Trophoblast cell (in vitro differentiated cells and primary cell): ENCODE data around the gene APOA5.

Experiments
- DNase-seq, 2 donors: peaks; one replicate each; pipeline ENCODE4 v3.0.0-alpha.2; 2016
- H2AFZ ChIP-seq: 2 replicates; pipeline ENCODE4 v1.6.1; 2013; ENCODE audit warnings: low read length, moderate library complexity, mild to moderate bottlenecking; ENCODE audit not compliant: insufficient read depth, poor library complexity
- H2AK5ac ChIP-seq: 2 replicates; pipeline ENCODE4 v1.6.1; 2013; ENCODE audit warnings: mild to moderate bottlenecking, low read length
- H2BK120ac ChIP-seq: 2 replicates; pipeline ENCODE4 v1.6.1; 2013; ENCODE audit warnings: low read length, mild to moderate bottlenecking, moderate library complexity; ENCODE audit not compliant: insufficient read depth, poor library complexity
- H2BK12ac ChIP-seq: 2 replicates; pipeline ENCODE4 v1.6.1; 2013; ENCODE audit warnings: mild to moderate bottlenecking, low read length, moderate library complexity
- H2BK5ac ChIP-seq: 2 replicates; pipeline ENCODE4 v1.6.1; 2013; ENCODE audit warnings: low read length, low read depth, moderate library complexity, mild to moderate bottlenecking; ENCODE audit not compliant: poor library complexity
- H3K14ac ChIP-seq: 2 replicates; pipeline ENCODE4 v1.6.1; 2013; ENCODE audit warnings: mild to moderate bottlenecking, low read length
- H3K18ac ChIP-seq: 2 replicates; pipeline ENCODE4 v1.6.1; 2013; ENCODE audit warnings: mild to moderate bottlenecking, low read length
- H3K23ac ChIP-seq: 2 replicates; pipeline ENCODE4 v1.6.1; 2013; ENCODE audit warnings: low read length
- H3K27ac ChIP-seq: 2 replicates; pipeline ENCODE4 v1.5.1; 2013; ENCODE audit warnings: low read depth, mild to moderate bottlenecking, inconsistent platforms, low read length, moderate library complexity
- H3K27me3 ChIP-seq: 2 replicates; pipeline ENCODE4 v1.6.1; 2013; ENCODE audit warnings: inconsistent platforms, mild to moderate bottlenecking, low read length, moderate library complexity; ENCODE audit not compliant: insufficient read depth
- H3K36me3 ChIP-seq, 2 experiments: 1 replicate in 1 of 2; 2 replicates in 1 of 2; pipeline ENCODE4 v1.6.1; 2013; ENCODE audit warnings: low read length in 2 of 2, mild to moderate bottlenecking in 2 of 2, moderate library complexity in 1 of 2; ENCODE audit not compliant: insufficient read depth in 2 of 2, control insufficient read depth in 1 of 2
- H3K4ac ChIP-seq: 2 replicates; pipeline ENCODE4 v1.6.1; 2013; ENCODE audit warnings: low read depth, mild to moderate bottlenecking, low read length, moderate library complexity
- H3K4me1 ChIP-seq, 2 experiments: 1 replicate in 1 of 2; 2 replicates in 1 of 2; pipeline ENCODE4 v1.6.1; 2013; ENCODE audit warnings: low read length in 2 of 2, mild to moderate bottlenecking in 2 of 2, moderate library complexity in 1 of 2; ENCODE audit not compliant: insufficient read depth in 2 of 2, control insufficient read depth in 1 of 2
- H3K4me2 ChIP-seq: 2 replicates; pipeline ENCODE4 v1.6.1; 2013; ENCODE audit warnings: inconsistent platforms, mild to moderate bottlenecking, low read length, moderate library complexity
- H3K4me3 ChIP-seq: 2 replicates; pipeline ENCODE4 v1.5.1; 2013; ENCODE audit warnings: mild to moderate bottlenecking, low read depth, low read length, inconsistent platforms
- H3K79me1 ChIP-seq: one replicate; pipeline ENCODE4 v1.6.1; 2013; ENCODE audit warnings: low read length
- H3K79me2 ChIP-seq: 2 replicates; pipeline ENCODE4 v1.6.1; 2013; ENCODE audit warnings: low read length, mild to moderate bottlenecking; ENCODE audit not compliant: control insufficient read depth, insufficient read depth, poor library complexity
- H3K9ac ChIP-seq: 2 replicates; pipeline ENCODE4 v1.6.1; 2013; ENCODE audit warnings: mild to moderate bottlenecking, low read length
- H3K9me3 ChIP-seq: 2 replicates; pipeline ENCODE4 v1.6.1; 2013; ENCODE audit warnings: low read depth, mild to moderate bottlenecking, control low read depth, inconsistent platforms, low read length; ENCODE audit not compliant: insufficient read depth
- H4K12ac ChIP-seq: 2 replicates; pipeline ENCODE4 v1.6.1; 2013; ENCODE audit warnings: low read depth, mild to moderate bottlenecking, low read length, moderate library complexity
- H4K8ac ChIP-seq: 2 replicates; pipeline ENCODE4 v1.6.1; 2013; ENCODE audit warnings: low read depth, mild to moderate bottlenecking, low read length, moderate library complexity
- H4K91ac ChIP-seq: one replicate; pipeline ENCODE4 v1.6.1; 2013; ENCODE audit warnings: low read depth, mild to moderate bottlenecking, low read length, moderate library complexity
- WGBS: extraction: QIAGEN DNeasy Blood & Tissue Kit; methylation state at CpG from one replicate; pipeline ENCODE4 v1.1.7; 2013; ENCODE audit warnings: missing lambda C conversion rate; ENCODE audit not compliant: insufficient read length, insufficient coverage; ENCODE audit errors: extremely low coverage; 5-methylcytosine and 5-hydroxymethylcytosine counted together

APOA5 gene

GRCh38 chr11:116750070-116750718 is 41.5 kb downstream of the APOA5 start:
- Histone ChIP-seq H3K36me3 (peaks cover 13 to 20% of the 10 kb centered on the region in 2 experiments), H2AK5ac (no peak overlapping the region), H3K4me1 (peaks cover 2 to 4% of the 10 kb centered on the region in 2 experiments), H4K91ac (no peak overlapping the region), H3K23ac (no peak overlapping the region), H3K9me3 (no peaks in the 10 kb centered on the region), H2BK120ac (no peak overlapping the region), H4K12ac (no peak overlapping the region), H4K8ac (no peak overlapping the region), H3K4me2 (no peak overlapping the region), H2BK5ac (no peak overlapping the region), H3K27ac (no peak overlapping the region), H3K79me2 (no peaks in the 10 kb centered on the region), H3K9ac (no peak overlapping the region), H3K4ac (no peak overlapping the region), H2BK12ac (no peak overlapping the region), H2AFZ (no peak overlapping the region), H3K27me3 (no peaks in the 10 kb centered on the region), H3K79me1 (no peaks in the 10 kb centered on the region), H3K18ac (no peak overlapping the region), H3K4me3 (no peak overlapping the region), H3K14ac (no peak overlapping the region)
- DNase-seq: no peak
- no CpG with 5 or more reads among the region's 2 CpGs for WGBS

DNA sequence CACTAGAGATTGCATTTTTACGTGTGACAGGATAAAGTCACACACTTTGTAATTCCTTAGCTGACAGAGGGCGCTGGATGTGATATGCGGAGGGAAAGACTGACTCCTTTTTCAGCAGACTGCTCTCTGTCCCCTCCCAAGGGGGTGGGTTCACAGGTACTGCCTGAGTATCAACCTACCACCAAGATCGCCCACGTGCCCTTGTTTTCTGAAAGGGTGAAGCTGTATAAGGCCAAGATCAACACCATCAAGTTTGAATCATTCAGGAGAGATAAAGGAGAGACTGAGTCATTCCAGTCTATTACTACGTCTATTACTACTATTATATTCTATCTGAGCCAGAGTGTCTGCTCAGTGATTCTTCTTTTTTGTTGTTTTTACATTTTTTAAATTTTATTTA is 49.6 kb downstream of the APOA5 start:
- Histone ChIP-seq H3K23ac (no peak overlapping the region), H3K4me1 (peaks cover 3 to 6% of the 10 kb centered on the region in 2 experiments), H3K27me3 (no peaks in the 10 kb centered on the region), H3K4me3 (no peak overlapping the region), H2BK5ac (no peak overlapping the region), H3K79me2 (no peaks in the 10 kb centered on the region), H4K8ac (peak overlapping the region; percentile 53), H3K18ac (no peak overlapping the region), H3K14ac (no peak overlapping the region), H3K27ac (no peak overlapping the region), H3K9me3 (no peaks in the 10 kb centered on the region), H3K4ac (no peak overlapping the region), H2BK12ac (no peak overlapping the region), H2AK5ac (no peak overlapping the region), H2BK120ac (no peak overlapping the region), H3K79me1 (no peaks in the 10 kb centered on the region), H3K9ac (no peak overlapping the region), H2AFZ (no peak overlapping the region), H3K36me3 (peaks cover 4 to 6% of the 10 kb centered on the region in 2 experiments), H4K91ac (no peak overlapping the region), H4K12ac (no peak overlapping the region), H3K4me2 (no peak overlapping the region)
- no peak for DNase-seq
- no CpG with 5 or more reads among the region's 6 CpGs for WGBS

GRCh38 chr11:116740741-116741140 is 50.9 kb downstream of the APOA5 start:
- H3K4ac ChIP-seq: no peak overlapping the region
- no CpG with 5 or more reads among the region's 4 CpGs for WGBS
- no peak overlapping the region for H3K9ac ChIP-seq
- H3K79me1 ChIP-seq: no peaks in the 10 kb centered on the region
- no peak for DNase-seq
- no peak overlapping the region for H3K18ac ChIP-seq
- H2AK5ac ChIP-seq: no peak overlapping the region
- H3K79me2 ChIP-seq: no peaks in the 10 kb centered on the region
- peaks cover 3 to 6% of the 10 kb centered on the region in 2 experiments for H3K4me1 ChIP-seq
- H3K4me3 ChIP-seq: no peak overlapping the region
- H4K8ac ChIP-seq: no peak overlapping the region
- H2BK12ac ChIP-seq: no peak overlapping the region
- no peak overlapping the region for H3K14ac ChIP-seq
- H3K36me3 ChIP-seq: no peaks in the 10 kb centered on the region
- no peak overlapping the region for H3K23ac ChIP-seq
- H2BK120ac ChIP-seq: no peak overlapping the region
- H3K27me3 ChIP-seq: no peaks in the 10 kb centered on the region
- no peaks in the 10 kb centered on the region for H3K9me3 ChIP-seq
- H2BK5ac ChIP-seq: no peak overlapping the region
- no peak overlapping the region for H2AFZ ChIP-seq
- H4K12ac ChIP-seq: no peak overlapping the region
- H3K4me2 ChIP-seq: no peak overlapping the region
- H3K27ac ChIP-seq: no peak overlapping the region
- no peak overlapping the region for H4K91ac ChIP-seq
